Skeletal muscle tissue (tissue), 4 donors: ENCODE data around the gene ISY1. TPM values are rescaled to one million over a fixed set of nuclear protein-coding genes. Genes with fewer than 3 reads are reported as not detected.
"Not testable (repeated sequence)": the region's sequence is repeated elsewhere in the genome, so short reads cannot be mapped to it uniquely, and the experiment has no call there.

Experiments used
- H3K27ac ChIP-seq: one replicate; pipeline ENCODE4 v1.7.0; 2013; ENCODE audit warnings: mild to moderate bottlenecking, low read depth, low read length, inconsistent platforms
- H3K27me3 ChIP-seq, 3 donors: one replicate each; pipeline ENCODE4 v1.7.0; 2013; ENCODE audit warnings: low read length in 3 of 3; ENCODE audit not compliant: control insufficient read depth in 3 of 3, insufficient read depth in 3 of 3
- H3K36me3 ChIP-seq, 3 donors: one replicate each; pipeline ENCODE4 v1.7.0; 2013; ENCODE audit warnings: low read length in 3 of 3; ENCODE audit not compliant: control insufficient read depth in 3 of 3, insufficient read depth in 3 of 3
- H3K4me1 ChIP-seq, 3 donors: one replicate each; pipeline ENCODE4 v1.7.0; 2013; ENCODE audit warnings: low read length in 3 of 3, mild to moderate bottlenecking in 3 of 3; ENCODE audit not compliant: control insufficient read depth in 3 of 3, insufficient read depth in 3 of 3
- H3K4me3 ChIP-seq, 3 donors: one replicate each; pipeline ENCODE4 v1.7.0; 2013; ENCODE audit warnings: low read length in 3 of 3
- H3K9ac ChIP-seq, 3 donors: one replicate each; pipeline ENCODE4 v1.7.0; 2013; ENCODE audit warnings: low read length in 3 of 3, mild to moderate bottlenecking in 3 of 3, moderate library complexity in 2 of 3, low read depth in 1 of 3
- H3K9me3 ChIP-seq, 3 donors: one replicate each; pipeline ENCODE4 v1.7.0; 2013; ENCODE audit warnings: low read length in 3 of 3; ENCODE audit not compliant: control insufficient read depth in 3 of 3
- total RNA-seq: library from RNA; depleted of rRNA; stranded (reverse); fragments of >200 nt; gene quantifications from one replicate; pipeline ENCODE4 v1.2.3, GENCODE V29; 2014
- donor health status: Osteomylitis.

Gene ISY1
- total RNA-seq, 1 donor from 2014 or later: 27.1 TPM

DNA sequence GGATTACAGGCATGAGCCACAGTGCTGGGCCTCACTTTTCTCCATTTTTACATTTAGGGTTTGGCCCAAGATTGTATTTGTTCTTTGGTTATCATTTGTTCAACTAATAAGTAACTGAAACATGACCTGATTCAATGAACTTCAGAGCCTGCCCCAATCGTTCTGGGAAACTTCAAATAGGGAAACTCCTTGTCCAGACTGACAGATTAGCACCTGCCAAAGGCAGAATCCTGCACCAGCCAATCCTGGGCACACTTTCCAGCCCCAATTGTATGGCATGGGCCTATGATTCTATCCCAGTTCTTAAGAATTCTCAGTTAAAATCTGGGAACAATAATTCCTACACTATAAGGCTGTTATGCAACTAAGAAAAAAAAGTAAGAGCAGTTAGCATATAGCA, 21.0 kb downstream of the ISY1 start:
- Histone ChIP-seq H3K9me3 (no peaks in the 10 kb centered on the region), H3K36me3 (peaks cover 13 to 29% (median 25%) of the 10 kb centered on the region in 3 donors), H3K4me1 (no peaks in the 10 kb centered on the region), H3K4me3 (no peak overlapping the region), H3K9ac (no peak overlapping the region), H3K27ac (no peak overlapping the region), H3K27me3 (no peaks in the 10 kb centered on the region)

GRCh38 chr3:129136275-129136674, 24.6 kb downstream of the ISY1 start:
- not testable (repeated sequence) for H3K4me3 ChIP-seq, H3K27ac ChIP-seq, H3K4me1 ChIP-seq, H3K9me3 ChIP-seq, H3K9ac ChIP-seq, H3K27me3 ChIP-seq
- H3K36me3 ChIP-seq: peaks cover 29 to 51% (median 50%) of the 10 kb centered on the region in 3 donors

DNA sequence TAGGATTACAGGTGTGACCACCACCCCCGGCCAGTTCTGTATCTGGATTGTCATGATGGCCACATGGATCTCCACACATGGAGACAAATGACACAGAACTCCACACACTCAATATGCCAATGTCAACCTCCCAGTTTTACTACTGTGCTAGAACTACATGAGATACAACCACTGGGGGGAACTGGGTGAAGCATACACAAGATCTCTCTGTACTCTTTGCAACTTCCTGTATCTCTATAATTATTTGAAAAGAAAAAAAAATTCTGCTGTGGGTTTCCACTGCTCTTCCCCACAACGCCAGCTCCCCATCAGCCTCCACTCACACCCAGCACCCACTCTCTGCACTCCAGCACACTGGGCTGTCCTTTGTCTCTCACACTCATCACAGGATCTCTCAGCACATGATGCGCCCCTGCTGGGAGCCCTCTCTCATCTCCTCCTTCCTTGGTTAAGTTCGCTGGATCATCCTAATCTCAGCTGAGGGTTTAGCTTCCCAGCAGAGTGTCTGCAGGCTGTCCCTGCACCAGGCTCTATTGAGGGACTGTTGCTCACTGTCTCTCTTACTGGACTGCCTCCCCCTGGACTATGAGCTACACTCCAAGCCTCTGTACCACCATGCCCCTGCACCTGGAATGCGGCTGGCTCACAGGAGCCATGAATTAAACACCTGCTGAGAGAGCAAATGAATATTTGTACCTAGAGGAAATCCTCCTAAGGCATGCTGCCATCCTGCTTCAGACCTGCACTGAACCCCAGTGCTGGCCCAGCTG, 28.6 kb downstream of the ISY1 start:
- H3K9ac ChIP-seq: no peak overlapping the region
- peaks cover 46 to 67% (median 66%) of the 10 kb centered on the region in 3 donors for H3K36me3 ChIP-seq

DNA sequence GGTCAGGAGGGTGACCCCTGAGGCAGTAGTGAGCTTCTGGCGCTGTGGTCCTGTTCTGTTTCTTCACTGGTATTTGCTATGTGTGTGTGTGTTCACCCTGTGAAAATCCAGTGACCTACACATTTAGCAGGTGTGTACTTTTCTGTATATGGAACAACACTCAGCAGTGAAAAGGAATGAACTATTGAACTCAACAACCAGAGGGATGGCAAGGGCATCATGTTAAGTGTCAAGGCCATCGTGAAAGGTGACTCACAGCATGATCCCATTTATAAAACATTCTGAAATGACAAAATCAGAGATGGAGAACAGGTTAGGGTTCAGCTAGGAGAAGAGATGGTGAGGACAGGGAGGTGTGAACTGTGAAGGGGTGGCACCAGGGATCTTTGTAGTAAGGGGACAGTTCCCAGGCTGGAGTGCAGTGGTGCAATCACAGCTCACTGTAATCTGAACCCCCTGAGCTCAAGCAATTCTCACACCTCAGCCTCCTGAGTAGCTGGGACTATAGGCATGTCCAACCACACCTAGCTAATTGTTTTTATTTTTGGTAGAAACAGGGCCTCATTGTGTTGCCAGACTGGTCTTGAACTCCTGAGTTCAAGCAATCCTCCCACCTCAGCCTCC, 29.3 kb downstream of the ISY1 start:
- no peaks in the 10 kb centered on the region for H3K9me3 ChIP-seq
- H3K9ac ChIP-seq: no peak overlapping the region
- no peaks in the 10 kb centered on the region for H3K4me1 ChIP-seq
- H3K27me3 ChIP-seq: no peaks in the 10 kb centered on the region
- no peak overlapping the region for H3K4me3 ChIP-seq
- no peak overlapping the region for H3K27ac ChIP-seq
- peaks cover 49 to 69% (median 67%) of the 10 kb centered on the region in 3 donors for H3K36me3 ChIP-seq

More for the DNA sequence above, 28.6 kb downstream of the ISY1 start:
- Histone ChIP-seq H3K4me3 (no peak overlapping the region), H3K9me3 (no peaks in the 10 kb centered on the region), H3K4me1 (no peaks in the 10 kb centered on the region), H3K27me3 (no peaks in the 10 kb centered on the region), H3K27ac (no peak overlapping the region)

- Histone ChIP-seq H3K9ac (no peak overlapping the region), H3K4me1 (no peaks in the 10 kb centered on the region), H3K4me3 (no peak overlapping the region), H3K27me3 (no peaks in the 10 kb centered on the region), H3K36me3 (peaks cover 49 to 69% (median 64%) of the 10 kb centered on the region in 3 donors), H3K27ac (no peak overlapping the region), H3K9me3 (no peaks in the 10 kb centered on the region)
Observed at GRCh38 chr3:129130291-129130813, 30.5 kb downstream of the ISY1 start.

DNA sequence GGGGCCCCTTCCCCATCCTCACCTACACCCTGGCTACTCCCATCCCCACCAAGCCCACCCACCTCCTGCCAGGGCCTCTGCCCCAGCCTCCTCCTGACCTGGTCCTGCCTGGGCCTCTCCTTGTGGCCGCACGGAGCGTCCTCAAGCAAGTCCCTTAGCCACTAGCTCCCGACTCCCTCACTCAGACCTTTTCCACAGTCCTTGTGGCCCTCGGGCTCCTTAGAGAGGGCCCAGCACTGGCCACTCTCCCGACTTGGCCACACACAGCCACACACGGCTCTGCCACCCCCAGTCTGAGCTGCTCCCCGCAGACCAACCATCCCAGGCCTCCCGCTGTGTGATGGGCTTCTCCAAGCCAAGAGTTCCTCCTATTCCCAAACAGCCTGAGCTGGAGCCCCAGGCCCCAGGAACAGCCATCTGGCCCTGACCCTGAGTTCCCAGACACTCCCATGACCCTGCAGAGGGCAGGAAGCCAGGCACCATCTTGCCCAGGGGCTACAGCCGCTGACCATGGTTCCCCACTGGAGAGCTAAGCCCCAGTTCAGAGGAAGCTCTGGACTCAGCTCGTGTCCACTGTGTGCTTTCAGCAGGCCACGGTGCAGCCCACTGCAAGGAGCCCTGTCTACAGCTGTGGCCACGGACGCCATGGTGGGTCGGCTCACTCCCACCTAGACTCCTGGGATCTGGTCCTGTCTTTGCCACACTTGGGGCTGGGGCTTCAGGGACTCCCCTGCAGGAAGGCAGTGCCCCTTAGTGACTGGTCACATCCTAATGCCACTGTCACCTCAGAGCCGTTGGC, 32.3 kb downstream of the ISY1 start:
- no peaks in the 10 kb centered on the region for H3K9me3 ChIP-seq
- no peaks in the 10 kb centered on the region for H3K4me1 ChIP-seq
- H3K9ac ChIP-seq: no peak overlapping the region
- no peaks in the 10 kb centered on the region for H3K27me3 ChIP-seq
- H3K36me3 ChIP-seq: peaks cover 39 to 56% (median 48%) of the 10 kb centered on the region in 3 donors
- no peak overlapping the region for H3K4me3 ChIP-seq
- H3K27ac ChIP-seq: no peak overlapping the region

DNA sequence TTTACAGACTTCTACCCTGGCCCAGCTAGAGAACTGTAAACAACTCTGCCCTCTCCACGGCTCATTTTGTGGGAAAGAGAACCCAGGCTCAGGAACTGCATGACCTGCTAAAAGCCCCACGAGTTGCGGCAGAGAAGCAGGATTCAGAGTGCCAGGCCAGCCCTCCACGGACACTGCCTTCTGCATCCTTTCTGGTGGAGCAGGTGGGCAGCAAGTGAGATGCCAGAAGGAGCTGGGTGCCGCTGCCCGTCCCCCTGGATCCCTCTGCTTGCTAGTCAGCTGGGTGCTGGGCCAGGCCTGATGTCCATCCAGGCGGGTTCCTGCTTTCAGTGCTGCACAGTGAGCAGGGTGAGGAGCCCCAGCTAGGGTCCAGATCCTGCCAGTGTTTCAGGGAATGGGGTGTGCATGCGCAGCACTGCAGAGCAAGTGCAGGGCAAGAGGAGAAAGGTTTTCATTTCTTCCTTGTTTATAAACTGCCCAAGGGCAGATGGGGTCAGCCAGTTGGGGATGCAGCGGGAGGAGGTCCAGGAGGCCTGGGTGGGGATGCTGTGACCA, 34.1 kb downstream of the ISY1 start:
- no peaks in the 10 kb centered on the region for H3K9me3 ChIP-seq
- H3K27ac ChIP-seq: no peak overlapping the region
- H3K4me3 ChIP-seq: no peak overlapping the region
- H3K36me3 ChIP-seq: peaks cover 26 to 38% (median 33%) of the 10 kb centered on the region in 3 donors
- H3K4me1 ChIP-seq: no peaks in the 10 kb centered on the region
- no peak overlapping the region for H3K9ac ChIP-seq
- H3K27me3 ChIP-seq: no peaks in the 10 kb centered on the region

DNA sequence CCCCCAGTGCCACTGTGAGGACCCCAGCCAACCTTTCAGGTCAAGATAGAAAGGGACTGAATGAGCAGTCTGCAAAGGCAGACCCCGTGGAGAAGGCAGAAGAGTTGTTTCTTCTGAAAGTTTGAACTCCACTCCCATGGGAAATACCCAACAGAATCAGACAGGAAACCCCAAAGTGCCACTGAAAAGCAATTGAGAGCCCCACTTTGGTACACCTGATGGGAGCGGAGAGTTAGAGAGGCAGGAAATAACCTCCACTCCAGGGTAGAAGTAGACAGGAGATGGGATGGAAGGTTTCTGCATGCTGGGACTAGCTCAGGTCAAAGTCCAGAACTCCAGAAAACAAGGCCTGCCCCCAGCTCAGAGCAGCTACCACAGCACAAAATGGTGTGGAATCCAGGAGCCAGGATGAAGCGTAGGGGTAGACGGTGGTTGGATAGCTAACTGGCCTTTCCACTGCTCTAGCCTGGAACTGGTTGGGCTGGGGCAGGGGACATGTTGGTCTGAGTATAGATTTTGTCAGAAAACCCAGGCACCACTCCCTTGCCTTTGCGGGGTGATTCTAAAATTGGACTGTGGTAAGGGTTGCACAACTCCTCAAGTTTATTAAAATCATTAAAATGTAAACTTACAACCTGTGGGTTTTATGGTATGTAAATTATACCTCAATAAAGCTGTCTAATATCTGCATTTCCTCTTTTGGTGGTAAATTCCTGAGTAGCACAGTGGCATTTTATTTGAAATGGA, 37.4 kb downstream of the ISY1 start:
- no peak overlapping the region for H3K9ac ChIP-seq
- no peaks in the 10 kb centered on the region for H3K27me3 ChIP-seq
- peaks cover 3 to 12% (median 5%) of the 10 kb centered on the region in 3 donors for H3K36me3 ChIP-seq
- H3K27ac ChIP-seq: no peak overlapping the region
- no peaks in the 10 kb centered on the region for H3K9me3 ChIP-seq
- H3K4me3 ChIP-seq: no peak overlapping the region
- H3K4me1 ChIP-seq: peaks cover 11 to 18% (median 14%) of the 10 kb centered on the region in 3 donors

DNA sequence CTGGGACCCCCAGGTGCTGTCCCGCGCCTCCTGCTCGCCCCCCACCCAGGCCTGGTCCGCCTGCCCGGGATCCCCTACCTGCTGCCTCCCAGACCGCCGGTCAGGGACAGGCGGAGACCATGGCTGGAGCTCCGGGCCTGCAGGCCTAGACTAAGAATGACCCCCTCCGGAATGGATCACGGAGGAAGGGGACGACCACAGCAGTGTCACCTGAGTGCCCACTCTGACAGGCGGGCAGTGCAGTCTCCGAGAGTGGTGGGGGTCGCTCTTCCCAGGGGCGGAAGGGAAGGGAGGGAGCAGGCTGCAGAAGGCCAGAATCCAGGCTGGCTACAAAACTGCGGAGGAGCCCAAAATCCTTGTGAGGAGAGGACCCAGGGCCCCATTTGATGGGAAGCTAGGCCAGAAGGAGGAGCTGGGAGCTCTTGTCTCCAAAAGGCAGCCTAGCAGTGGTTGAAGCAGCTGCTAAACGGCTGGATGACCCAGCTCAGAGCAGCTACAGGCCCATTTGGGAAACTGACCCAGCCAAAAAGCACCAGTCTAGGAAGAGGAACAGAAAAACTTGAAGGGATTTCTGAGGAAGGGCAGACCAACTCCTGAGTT, 38.4 kb downstream of the ISY1 start:
- Histone ChIP-seq H3K4me1 (peaks cover 11 to 18% (median 14%) of the 10 kb centered on the region in 3 donors), H3K27me3 (no peaks in the 10 kb centered on the region), H3K4me3 (peak overlapping the region in 1 of 3 donors; percentile 74), H3K36me3 (peaks cover 0 to 6% (median 3%) of the 10 kb centered on the region in 3 donors), H3K9ac (peak overlapping the region in 2 of 3 donors; percentile 54 to 74), H3K27ac (peak overlapping the region; percentile 78), H3K9me3 (no peaks in the 10 kb centered on the region)
